ENCODE results near the gene KCNQ1OT1. TPM values are rescaled to one million over a fixed set of nuclear protein-coding genes. Genes with fewer than 3 reads are reported as not detected.
A peak's percentile ranks its signal among the peaks of the same experiment; 100 is the strongest.

Gene KCNQ1OT1
- total and polyA plus RNA-seq, 9 of the 15 experiments (the other 6 are each of a cell fraction or from before 2014, with no cell fraction given), result 0.04 to 2.3 (median 0.74) TPM

- Histone ChIP-seq H3K9me3 (replicated peaks; ENCODE audit: control insufficient read depth, insufficient read depth, low read depth, low read length) (no peaks in the 10 kb centered on the region), H3K36me3 (ENCODE audit: control insufficient read depth, insufficient read depth, low read length) (no peaks in the 10 kb centered on the region), H3K4me3 (no peak overlapping the region), H3K79me2 (ENCODE audit: control insufficient read depth, insufficient read depth, low read length) (no peaks in the 10 kb centered on the region), H3K27me3 (ENCODE audit: control insufficient read depth in 2 of 2, insufficient read depth in 2 of 2, low read length in 2 of 2) (peaks cover 12 to 30% of the 10 kb centered on the region in 2 experiments; a peak in 4 of 5 replicates), H3K9me1 (ENCODE audit: control insufficient read depth, insufficient read depth, low read length) (peaks cover 2% of the 10 kb centered on the region), H3K27ac (ENCODE audit: extremely low read depth, low read depth, low read length) (no peak overlapping the region), H3K4me2 (ENCODE audit: insufficient read depth, low read length) (no peak overlapping the region; the same call in 1 of the 2 replicates), H3K9ac (ENCODE audit: insufficient read depth in 1 of 2, low read depth in 2 of 2, low read length in 2 of 2) (peak overlapping the region in 1 of 2 experiments; percentile 52; a peak in 2 of 4 replicates), H3K4me1 (replicated peaks in 1 of 2; ENCODE audit: control insufficient read depth in 2 of 2, insufficient read depth in 2 of 2, low read length in 2 of 2) (peaks cover 0 to 32% of the 10 kb centered on the region in 2 experiments; a peak in 4 of 5 replicates), H2AFZ (ENCODE audit: low read depth, low read length) (no peak overlapping the region), H4K20me1 (replicated peaks; ENCODE audit: control insufficient read depth, insufficient read depth, low read length) (0 out of 2 replicates have a peak, but pooled peaks cover 4% of the 10 kb centered on the region)
- intact Hi-C loops (cut with micrococcal nuclease) (loop anchor here (10.0 kb wide), 1 partner anchor 318 kb away; the partner anchor contains the start of gene CDKN1C), in situ Hi-C loops (cut with MboI) (no loop called here)
- CTCF ChIA-PET (ENCODE audit: low intra/inter-chr PET ratio), result interaction anchor here (1.0 kb wide), 1 partner anchor 321 kb away, joined by 3 read pairs; no protein-coding TSS in a partner anchor
- TF ChIP-seq ZNF253 (CRISPR knock-in tag; conservative IDR thresholded peaks at IDR 0.05) (no peak), ZNF57 (CRISPR knock-in tag; IDR thresholded peaks at IDR 0.05) (no peak), SIRT6 (IDR thresholded peaks at IDR 0.05; ENCODE audit: low read depth, low read length) (no peak), MECOM (CRISPR knock-in tag; IDR thresholded peaks at IDR 0.05) (no peak)
- ATAC-seq, result no peak
- 6% methylated on average over 4 of the region's 5 CpGs for WGBS (ENCODE audit: insufficient coverage, low coverage, missing lambda C conversion rate)
- no peak for DNase-seq (ENCODE audit: extremely low read depth in 1 of 4, low spot score in 3 of 4)
- BruUV-seq (replicated peaks), result no TSS peak
- no peak for FAIRE-seq
- POLR2A ChIA-PET, result interaction anchor here (0.7 kb wide), 1 partner anchor 10 kb away, joined by 3 read pairs; no protein-coding TSS in a partner anchor
These were observed 132.6 kb downstream of the KCNQ1OT1 start for GRCh38 chr11:2567026-2567671.
